ENCODE data around the gene CELF4.
"Not testable (repeated sequence)": the region's sequence is repeated elsewhere in the genome, so short reads cannot be mapped to it uniquely, and the experiment has no call there.

Gene CELF4

GRCh38 chr18:37489011-37489410, 76.6 kb downstream of the CELF4 start:
- DNase-seq, result no peak

GRCh38 chr18:37487400-37487867, 78.2 kb downstream of the CELF4 start:
- no peak for DNase-seq

DNA sequence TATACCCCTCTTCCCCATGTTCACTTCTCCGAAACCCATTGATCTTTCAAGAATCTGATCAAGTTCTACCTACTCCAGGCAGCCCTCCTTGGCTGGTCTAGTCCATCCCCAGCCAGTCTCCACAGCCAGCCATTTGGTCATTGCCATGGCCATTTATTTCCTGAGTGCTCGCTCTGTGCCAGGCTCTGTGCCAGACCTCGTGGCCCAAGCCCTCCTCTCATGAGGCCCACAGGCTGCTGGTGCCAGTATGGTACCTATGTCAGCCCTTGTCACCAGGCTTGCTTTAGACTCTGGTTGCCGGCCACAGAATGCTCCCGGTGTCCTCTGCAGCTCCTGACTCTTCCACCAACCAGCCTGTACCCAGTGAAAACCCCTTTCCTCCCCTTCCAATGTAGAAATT, 78.8 kb downstream of the CELF4 start:
- DNase-seq, result no peak

GRCh38 chr18:37484983-37485834, 80.4 kb downstream of the CELF4 start:
- no peak for DNase-seq

DNA sequence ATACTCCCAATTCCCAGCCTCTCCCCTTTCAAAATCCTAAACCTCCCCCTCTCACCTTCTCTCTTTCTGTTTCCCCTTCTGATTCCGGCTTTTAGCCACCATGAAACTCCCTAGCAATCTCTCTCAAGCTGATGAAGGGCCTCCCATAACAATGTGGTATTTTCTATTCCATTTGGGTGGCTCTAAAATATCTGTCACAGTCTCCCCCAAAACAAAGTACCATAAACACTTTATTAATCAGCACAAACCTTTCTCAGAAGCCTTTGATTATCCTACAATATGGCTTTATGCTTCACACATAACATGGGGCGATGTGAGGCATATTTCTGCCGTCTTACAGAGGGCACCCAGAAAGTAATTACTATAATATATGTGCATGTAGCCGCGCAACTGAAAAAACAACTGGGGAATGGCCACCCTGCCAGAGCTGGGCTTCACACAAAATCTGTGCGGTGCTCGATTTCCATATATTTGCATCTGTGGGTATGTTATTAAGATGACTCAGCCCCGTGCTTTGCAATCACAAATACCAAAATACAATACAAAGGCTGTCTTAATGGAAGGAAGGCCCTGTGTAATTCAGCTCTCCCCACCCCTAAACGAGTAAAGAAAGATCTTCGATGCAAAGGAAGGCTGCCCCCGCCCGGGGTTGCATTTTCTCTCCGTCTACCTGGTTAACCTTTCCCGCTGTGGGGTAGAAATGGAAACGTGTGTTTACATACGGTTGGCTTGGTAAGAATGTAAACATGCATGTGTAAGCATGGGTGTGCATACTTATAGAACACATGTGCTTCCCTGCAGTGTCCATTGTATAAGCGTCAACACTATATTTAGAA, 81.4 kb downstream of the CELF4 start:
- DNase-seq, result no peak

- no peak for DNase-seq
Observed at GRCh38 chr18:37483221-37483971, 82.2 kb downstream of the CELF4 start.

GRCh38 chr18:37482433-37482832, 83.2 kb downstream of the CELF4 start:
- DNase-seq, result no peak

GRCh38 chr18:37482002-37482401, 83.6 kb downstream of the CELF4 start:
- no peak for DNase-seq

DNA sequence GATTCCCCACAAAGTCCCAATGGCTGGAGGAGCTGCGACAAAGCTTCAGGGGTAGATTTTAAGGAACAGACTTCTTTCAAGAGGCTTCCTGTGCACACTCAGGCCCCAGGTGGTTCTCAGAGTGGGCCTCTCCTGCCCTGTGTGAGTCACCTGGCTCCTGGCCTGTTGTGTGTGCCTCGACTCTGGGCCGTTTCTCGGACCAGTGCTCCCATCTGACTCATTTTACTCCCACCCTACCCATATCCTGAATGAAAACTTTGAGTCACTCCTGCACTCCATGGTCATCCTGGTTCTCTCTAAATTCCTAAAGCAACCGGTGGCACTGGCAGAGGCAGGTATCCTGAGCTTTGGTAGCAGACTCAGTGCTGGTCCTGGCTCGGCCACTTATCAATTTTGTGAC, 84.1 kb downstream of the CELF4 start:
- no peak for DNase-seq

- DNase-seq, result no peak
Observed at GRCh38 chr18:37481072-37481471, 84.5 kb downstream of the CELF4 start.

DNA sequence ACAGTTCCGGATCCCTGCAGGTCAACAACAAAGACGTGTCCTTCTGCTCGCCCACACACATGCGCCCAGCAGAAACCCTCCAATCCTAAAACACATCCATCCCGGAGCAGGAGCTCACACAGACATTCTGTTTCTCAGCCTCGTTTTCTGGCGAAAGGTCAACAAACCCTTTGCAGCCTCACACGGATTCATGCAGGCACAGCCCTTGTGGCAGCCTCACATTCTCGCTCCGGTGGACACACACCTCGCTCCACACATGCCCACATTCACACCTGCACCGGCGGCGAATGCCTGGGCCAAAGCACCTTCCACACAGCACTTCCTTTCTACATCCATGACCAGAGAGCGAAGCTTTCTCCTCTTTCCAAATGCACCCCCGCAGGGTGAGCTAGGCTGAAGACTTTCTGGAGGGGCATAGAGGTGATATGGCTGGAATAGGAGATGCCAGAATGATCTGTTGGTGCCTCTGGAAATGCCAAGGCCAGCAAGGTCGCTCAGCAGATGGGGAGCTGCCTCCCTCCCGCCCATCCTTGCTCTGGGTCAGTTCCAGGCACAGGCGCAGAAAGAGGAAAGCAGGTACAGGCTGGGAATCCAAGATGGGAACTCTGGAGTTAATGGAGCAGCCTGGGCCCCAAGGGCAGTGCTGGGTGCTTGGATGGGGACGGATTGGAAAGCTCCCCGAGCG, 88.8 kb downstream of the CELF4 start:
- DNase-seq, result no peak

DNA sequence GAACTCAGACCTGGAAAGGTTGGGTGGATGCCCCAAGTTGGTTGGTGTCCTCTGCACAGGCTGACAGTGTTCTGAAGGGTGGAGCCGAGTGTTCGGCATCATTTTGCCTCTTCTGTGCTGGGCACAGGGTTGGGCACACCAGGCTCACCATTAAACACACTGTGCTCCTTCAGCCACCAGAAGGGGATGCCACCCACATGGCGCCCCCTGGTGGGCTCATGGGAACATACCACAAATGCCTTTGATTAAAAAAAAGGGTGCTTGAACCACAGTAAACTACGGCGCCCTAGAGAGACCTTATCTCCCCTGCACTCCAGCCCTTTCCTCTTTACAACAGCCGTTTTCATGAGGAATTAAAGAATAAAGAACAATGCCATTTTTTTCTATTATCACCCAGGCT, 89.4 kb downstream of the CELF4 start:
- no peak for DNase-seq

- DNase-seq, result no peak
Observed at GRCh38 chr18:37473195-37473840, 92.3 kb downstream of the CELF4 start.

DNA sequence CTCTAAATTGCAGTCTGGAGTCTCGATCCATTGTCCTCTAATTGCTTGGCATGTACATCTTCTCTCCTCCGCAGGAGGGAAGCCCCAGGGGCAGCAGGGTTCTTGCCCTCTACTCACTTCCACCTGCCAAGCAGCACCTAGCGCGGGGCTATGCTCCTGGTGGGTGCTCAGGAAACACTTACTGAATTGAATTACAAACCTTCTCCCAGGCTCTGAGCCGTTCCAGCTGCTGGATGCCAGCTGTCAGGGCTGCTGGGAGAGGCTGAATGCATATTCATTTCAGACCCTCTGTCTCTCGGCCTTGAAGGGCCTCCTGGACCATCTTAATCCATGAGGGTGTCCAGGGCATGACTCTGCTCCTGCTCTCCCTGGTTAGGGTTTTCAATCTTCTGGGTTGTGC, 94.0 kb downstream of the CELF4 start:
- DNase-seq, result no peak

DNA sequence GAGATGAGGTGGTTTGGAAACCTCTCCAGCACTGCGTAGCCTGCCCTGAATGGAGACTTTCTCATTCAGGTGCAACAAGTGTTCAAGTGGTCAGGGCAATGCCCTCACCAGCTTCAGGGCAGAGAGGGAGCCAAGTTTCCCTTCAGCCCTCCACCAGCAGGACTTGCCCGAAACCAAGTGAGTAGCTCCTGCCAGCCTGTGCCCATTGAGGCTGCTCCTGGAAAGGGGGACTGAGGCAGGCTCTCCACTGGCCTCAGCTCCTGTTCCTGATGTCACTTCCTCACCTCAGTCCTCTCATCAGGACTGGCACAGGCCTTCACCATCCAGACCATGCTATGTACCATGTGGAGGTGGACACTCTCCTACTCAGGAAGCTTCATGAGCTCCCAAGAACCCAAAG, 94.6 kb downstream of the CELF4 start:
- no peak for DNase-seq

- DNase-seq, result no peak
Observed at GRCh38 chr18:37467002-37467662, 98.5 kb downstream of the CELF4 start.

DNA sequence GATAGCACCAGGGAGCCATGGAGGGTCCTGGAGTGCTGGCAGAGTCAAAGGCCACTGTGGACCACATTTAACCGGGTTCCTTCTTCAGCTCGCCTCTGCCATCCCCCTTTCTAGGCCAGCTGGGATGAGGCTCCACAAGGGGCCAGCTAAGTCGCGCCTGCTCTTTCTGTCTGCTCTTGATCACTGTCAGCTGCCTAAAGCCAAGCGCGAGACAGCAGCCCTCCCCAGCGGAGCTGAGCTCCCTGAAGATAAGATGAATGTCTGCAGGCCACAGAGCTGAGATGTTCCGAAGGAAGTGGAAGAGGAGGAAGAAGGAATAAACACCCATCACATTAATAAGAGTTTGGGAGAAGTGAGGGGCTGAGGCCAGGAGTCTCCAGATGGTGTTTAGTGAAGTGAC, 99.6 kb downstream of the CELF4 start:
- no peak for DNase-seq

DNA sequence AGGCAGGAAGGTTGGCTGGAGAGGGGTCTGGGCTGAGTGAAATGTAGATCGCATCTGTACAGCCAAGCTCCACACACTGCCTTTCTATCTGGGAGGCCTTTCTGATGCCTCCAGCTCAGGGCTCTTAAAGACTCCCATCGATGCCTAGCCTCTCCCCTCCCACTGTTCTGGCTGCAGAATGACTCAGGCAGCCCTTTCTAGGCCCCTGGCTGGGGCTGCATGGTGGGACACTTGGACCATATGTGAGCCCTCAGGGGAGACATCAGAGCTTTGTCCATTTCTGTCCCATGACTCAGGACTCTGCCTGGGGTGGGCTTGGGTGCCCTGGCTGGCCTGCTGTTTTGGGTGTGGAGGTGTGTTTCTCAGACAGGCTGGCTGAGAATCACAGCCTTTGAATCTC, 101.3 kb downstream of the CELF4 start:
- DNase-seq, result no peak

GRCh38 chr18:37461329-37461728, 104.3 kb downstream of the CELF4 start:
- DNase-seq, result not testable (repeated sequence)

DNA sequence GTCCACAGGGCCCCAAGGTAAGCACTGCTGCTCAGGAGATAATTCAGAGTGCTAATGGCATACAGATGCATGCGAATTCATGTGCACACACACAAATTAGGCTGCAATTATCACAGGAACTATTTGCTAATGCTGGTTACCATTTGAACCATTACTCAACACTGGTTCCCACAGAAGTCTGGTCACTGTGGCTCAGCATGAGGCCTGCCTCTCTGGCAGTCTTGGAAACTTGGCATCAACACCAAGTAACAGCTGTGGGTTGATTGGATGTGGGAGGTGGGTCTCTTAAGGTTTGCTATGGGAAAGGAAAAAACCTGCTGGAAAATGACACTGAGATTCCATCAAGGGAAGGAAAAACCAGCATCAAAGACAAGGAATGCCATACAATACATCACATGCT, 105.0 kb downstream of the CELF4 start:
- no peak for DNase-seq

- no peak for DNase-seq
Observed at GRCh38 chr18:37458697-37459096, 106.9 kb downstream of the CELF4 start.

- DNase-seq, result no peak
Observed at GRCh38 chr18:37457753-37458152, 107.8 kb downstream of the CELF4 start.

Measured in right forelimb (tissue), 1 donor.